Omental fat pad (tissue), 4 donors: Measurements from ENCODE around the gene RPA1. TPM values are rescaled to one million over a fixed set of nuclear protein-coding genes. Genes with fewer than 3 reads are reported as not detected.
"Not testable (repeated sequence)": the region's sequence is repeated elsewhere in the genome, so short reads cannot be mapped to it uniquely, and the experiment has no call there.

Source experiments
- ATAC-seq: fragments of 150-250 bp; one replicate; pipeline ENCODE4 v1.9.1; 2016; ENCODE audit warnings: mild to moderate bottlenecking, moderate library complexity; ENCODE audit not compliant: low FRiP score
- DNase-seq: peaks from one replicate; pipeline ENCODE4 v3.0.0-alpha.2; 2019; ENCODE audit warnings: low spot score
- CTCF ChIP-seq, 3 donors: fragments of 450-650 bp; IDR thresholded peaks; one replicate each; pipeline ENCODE4 v1.5.1; 2016 to 2017; ENCODE audit warnings: antibody characterized with exemption in 3 of 3, mild to moderate bottlenecking in 3 of 3, moderate library complexity in 2 of 3
- total RNA-seq, 4 donors: library from RNA; depleted of rRNA; stranded (reverse); fragments of >200 nt; gene quantifications; one replicate each; pipeline ENCODE4 v1.1.0, GENCODE V29; 2016

RPA1 gene
- total RNA-seq, 4 donors from 2014 or later, result 22.8 to 31.4 (median 24.1) TPM

GRCh38 chr17:1888741-1889140 lies 58.9 kb downstream of the RPA1 start:
- DNase-seq (no peak), ATAC-seq (no peak)
- no peak for TF ChIP-seq CTCF (IDR thresholded peaks at IDR 0.05)

GRCh38 chr17:1890758-1891450 lies 61.1 kb downstream of the RPA1 start:
- ATAC-seq (no peak), DNase-seq (no peak)
- TF ChIP-seq CTCF (IDR thresholded peaks at IDR 0.05), result no peak

GRCh38 chr17:1894753-1895339 lies 65.0 kb downstream of the RPA1 start:
- no peak for TF ChIP-seq CTCF (IDR thresholded peaks at IDR 0.05)
- no peak for ATAC-seq
- DNase-seq, result no peak

- ATAC-seq, DNase-seq: not testable (repeated sequence)
These were observed 65.7 kb downstream of the RPA1 start for GRCh38 chr17:1895479-1895878.

- DNase-seq, result no peak
- no peak for TF ChIP-seq CTCF (IDR thresholded peaks at IDR 0.05)
- ATAC-seq, result no peak
These were observed 66.7 kb downstream of the RPA1 start for GRCh38 chr17:1896243-1897104.

- ATAC-seq, result no peak
- TF ChIP-seq CTCF (IDR thresholded peaks at IDR 0.05), result no peak
- DNase-seq, result no peak
These were observed 67.4 kb downstream of the RPA1 start for GRCh38 chr17:1897105-1897656.

GRCh38 chr17:1898332-1898731 lies 68.5 kb downstream of the RPA1 start:
- no peak for TF ChIP-seq CTCF (IDR thresholded peaks at IDR 0.05)
- DNase-seq (no peak), ATAC-seq (no peak)
